K562 (cell line): Measurements from ENCODE around the gene LRFN4. TPM values are rescaled to one million over a fixed set of nuclear protein-coding genes. Genes with fewer than 3 reads are reported as not detected.

Experiments
- CBFB ChIP-seq: sonication (generic); formaldehyde crosslinking; IDR thresholded peaks from 2 replicates; pipeline ENCODE4 v1.4.0; 2020; ENCODE audit warnings: mild to moderate bottlenecking, missing genetic modification reagents
- CEBPG ChIP-seq, 3 experiments: fragments of 200-800 bp in 1 of 3; sonication (Bioruptor generic) in 1 of 3; sonication (generic) in 1 of 3; formaldehyde crosslinking in 1 of 3; IDR thresholded peaks in 2 of 3; conservative IDR thresholded peaks in 1 of 3; 2 replicates each; pipeline versions ENCODE4 v1.6.1 to v1.8.0; 2016 to 2022; ENCODE audit warnings: missing compliant biosample characterization in 2 of 3, missing genetic modification characterization in 2 of 3, mild to moderate bottlenecking in 1 of 3, missing genetic modification reagents in 1 of 3
- CHCHD3 ChIP-seq: fragments of 250-450 bp; sonication (Bioruptor Pico); IDR thresholded peaks from 2 replicates; pipeline ENCODE4 v2.1.2; 2022; ENCODE audit warnings: mild to moderate bottlenecking
- EP400 ChIP-seq: fragments of 450-650 bp; IDR thresholded peaks from 2 replicates; pipeline ENCODE4 v1.6.1; 2017; ENCODE audit warnings: antibody characterized with exemption, mild to moderate bottlenecking, moderate library complexity
- HDAC3 ChIP-seq: fragments of 450-650 bp; IDR thresholded peaks from 2 replicates; pipeline ENCODE4 v1.6.1; 2018; ENCODE audit warnings: borderline replicate concordance, mild to moderate bottlenecking, moderate library complexity; ENCODE audit not compliant: partially characterized antibody
- HNRNPUL1 ChIP-seq: fragments of 200-400 bp; formaldehyde crosslinking; IDR thresholded peaks from 2 replicates; pipeline ENCODE4 v1.6.1; 2017; ENCODE audit warnings: low read length
- HSF4 ChIP-seq: fragments of 250-450 bp; sonication (Bioruptor Pico); IDR thresholded peaks from 2 replicates; pipeline ENCODE4 v2.1.2; 2022; ENCODE audit warnings: mild to moderate bottlenecking, moderate library complexity, borderline replicate concordance
- L3MBTL2 ChIP-seq: fragments of 450-650 bp; IDR thresholded peaks from 2 replicates; pipeline ENCODE4 v1.6.1; 2016; ENCODE audit warnings: mild to moderate bottlenecking, moderate library complexity
- MEIS2 ChIP-seq: fragments of 450-650 bp; IDR thresholded peaks from 2 replicates; pipeline ENCODE4 v1.6.1; 2014; ENCODE audit warnings: mild to moderate bottlenecking; ENCODE audit not compliant: partially characterized antibody
- MYC ChIP-seq, 2 experiments: fragments of 250-450 bp in 1 of 2; sonication (Bioruptor Pico) in 1 of 2; IDR thresholded peaks; 2 replicates each; pipeline versions ENCODE4 v1.5.1 to v1.6.1; 2012 to 2021; ENCODE audit warnings: low read depth in 2 of 2, borderline replicate concordance in 1 of 2, improper control_type of control experiment in 1 of 2, low read length in 1 of 2, mild to moderate bottlenecking in 1 of 2, moderate library complexity in 1 of 2
- NFXL1 ChIP-seq: fragments of 450-650 bp; formaldehyde crosslinking; IDR thresholded peaks from 2 replicates; pipeline ENCODE4 v1.4.0; 2021; ENCODE audit warnings: mild to moderate bottlenecking
- PRDM10 ChIP-seq: fragments of 450-650 bp; IDR thresholded peaks from 2 replicates; pipeline ENCODE4 v1.6.1; 2018; ENCODE audit not compliant: partially characterized antibody
- RBM39 ChIP-seq: fragments of 200-400 bp; formaldehyde crosslinking; optimal IDR thresholded peaks from 2 replicates; pipeline ENCODE3; 2018; ENCODE audit warnings: low read depth, low read length
- SNRNP70 ChIP-seq: fragments of 200-400 bp; formaldehyde crosslinking; optimal IDR thresholded peaks from 2 replicates; pipeline ENCODE3; 2017; ENCODE audit warnings: low read depth, low read length
- TFAM ChIP-seq: fragments of 250-450 bp; sonication (Bioruptor Pico); conservative IDR thresholded peaks from 2 replicates; pipeline ENCODE4 v1.5.0; 2021; ENCODE audit warnings: mild to moderate bottlenecking, moderate library complexity
- THRA ChIP-seq: fragments of 450-650 bp; IDR thresholded peaks from 2 replicates; pipeline ENCODE4 v1.6.1; 2017; ENCODE audit warnings: mild to moderate bottlenecking, moderate library complexity
- USF2 ChIP-seq: sonication (generic); formaldehyde crosslinking; IDR thresholded peaks from 2 replicates; pipeline ENCODE4 v1.5.0; 2020; ENCODE audit warnings: missing genetic modification reagents
- ZNF121 ChIP-seq: sonication (generic); formaldehyde crosslinking; conservative IDR thresholded peaks from 2 replicates; pipeline ENCODE4 v1.8.0; 2022; ENCODE audit warnings: missing genetic modification reagents
- ZNF239 ChIP-seq: fragments of 250-450 bp; sonication (Bioruptor Pico); IDR thresholded peaks from 2 replicates; pipeline ENCODE4 v1.4.0; 2020; ENCODE audit warnings: mild to moderate bottlenecking
- ZNF347 ChIP-seq: fragments of 450-650 bp; formaldehyde crosslinking; IDR thresholded peaks from 2 replicates; pipeline ENCODE4 v1.4.0; 2020; ENCODE audit warnings: low read depth, mild to moderate bottlenecking, moderate library complexity
- ZNF644 ChIP-seq: fragments of 200-800 bp; sonication (Bioruptor generic); IDR thresholded peaks from 2 replicates; pipeline ENCODE4 v1.6.1; 2016; ENCODE audit warnings: low read depth, missing genetic modification characterization, missing compliant biosample characterization
- ZNF707 ChIP-seq: fragments of 250-450 bp; sonication (Bioruptor Pico); conservative IDR thresholded peaks from 2 replicates; pipeline ENCODE4 v1.8.0; 2022; ENCODE audit warnings: inconsistent platforms, mild to moderate bottlenecking, moderate library complexity
- ZNF830 ChIP-seq: fragments of 250-450 bp; sonication (Bioruptor Pico); IDR thresholded peaks from 2 replicates; pipeline ENCODE4 v1.5.0; 2021; ENCODE audit warnings: mild to moderate bottlenecking
- polyA plus RNA-seq, 8 experiments: library from polyadenylated mRNA; depleted of rRNA in 4 of 8; stranded (reverse) in 5 of 8; unstranded in 3 of 8; fragments of >200 nt; fragmentation: Nextera tagmentation in 2 of 8; fragmentation: Illumina TruSeq in 1 of 8; extraction: Ambion mirVana in 2 of 8; extraction: Trizol in 1 of 8; gene quantifications; 2 replicates each; pipeline versions ENCODE4 v1.2.1 to v1.2.3, GENCODE V29; 2011 to 2014; ENCODE audit warnings: inconsistent platforms in 1 of 8, missing spikeins in 1 of 8
- total RNA-seq, 7 experiments: library from RNA; depleted of rRNA in 6 of 7; stranded (reverse); fragments of >200 nt in 6 of 7; fragmentation: Illumina TruSeq in 2 of 7; extraction: Trizol in 2 of 7; gene quantifications; 2 replicates each; pipeline versions ENCODE4 v1.2.1 to v1.2.3, GENCODE V29; 2011 to 2021; ENCODE audit warnings: low replicate concordance in 1 of 7

The LRFN4 gene
- total and polyA plus RNA-seq, 9 of the 15 experiments (the other 6 are each of a cell fraction or from before 2014, with no cell fraction given), result 0.10 to 60.1 (median 6.7) TPM

DNA sequence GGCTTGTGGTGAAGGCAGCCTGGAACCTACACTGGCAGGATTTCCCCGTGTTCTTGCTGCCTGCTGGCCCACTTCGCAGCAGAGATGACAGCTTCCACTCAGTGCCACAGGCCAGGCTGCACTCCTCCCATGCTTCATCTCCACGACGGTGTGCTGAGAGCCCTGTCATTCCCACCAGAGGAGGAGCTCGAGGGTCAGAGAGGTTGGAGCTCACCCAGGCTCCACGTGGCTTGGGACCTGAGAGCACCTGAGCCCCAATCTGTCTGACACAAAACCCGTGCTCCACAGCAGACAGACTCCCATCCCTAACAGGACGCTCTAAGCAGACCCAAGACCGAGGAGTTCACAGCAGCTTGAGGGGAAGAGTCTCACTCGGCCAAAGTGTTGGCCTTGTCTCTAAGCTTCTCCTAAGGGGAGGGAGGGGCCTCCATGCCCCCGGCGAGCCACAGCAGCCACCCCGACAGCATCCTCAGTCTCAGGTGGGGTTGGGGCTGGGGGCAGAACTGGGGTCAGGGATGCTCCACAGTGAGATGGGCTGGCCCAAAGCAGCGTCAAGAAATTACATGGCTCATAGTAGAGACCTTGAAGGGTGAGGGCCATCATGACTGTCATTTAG, 10.7 kb downstream of the LRFN4 start (continued):
- TF ChIP-seq PRDM10, result no peak
- TF ChIP-seq NFXL1 (CRISPR knock-in tag), result no peak
- peak; percentile 43; the same call in 1 of the 2 replicates for TF ChIP-seq L3MBTL2
- no peak for TF ChIP-seq ZNF121
- no peak for TF ChIP-seq THRA
- TF ChIP-seq ZNF830 (CRISPR knock-in tag), result no peak
- TF ChIP-seq SNRNP70, result no peak
- TF ChIP-seq EP400, result peak; percentile 8; the same call in 1 of the 2 replicates
- no peak for TF ChIP-seq HNRNPUL1
- no peak for TF ChIP-seq TFAM (CRISPR knock-in tag)
- TF ChIP-seq ZNF239 (CRISPR knock-in tag), result no peak
- no peak for TF ChIP-seq HDAC3
- TF ChIP-seq CBFB (CRISPR knock-in tag), result no peak
- TF ChIP-seq CHCHD3 (CRISPR knock-in tag), result no peak
- no peak for TF ChIP-seq ZNF644
- TF ChIP-seq USF2 (CRISPR knock-in tag), result 0 out of 2 replicates have a peak, but pooled peaks have one; percentile 43
- TF ChIP-seq ZNF707 (CRISPR knock-in tag), result no peak
- TF ChIP-seq HSF4, result no peak
- no peak for TF ChIP-seq CEBPG (CRISPR knock-in tag; IDR thresholded peaks at IDR 0.05)
- no peak for TF ChIP-seq CEBPG (tag; conservative IDR thresholded peaks at IDR 0.05 in 1 of 2, IDR thresholded peaks at IDR 0.05 in 1 of 2)
- no peak for TF ChIP-seq RBM39
- no peak for TF ChIP-seq ZNF347 (CRISPR knock-in tag)
- TF ChIP-seq MEIS2, result no peak
- TF ChIP-seq MYC (IDR thresholded peaks at IDR 0.05; ENCODE audit: low read depth, low read length), result peak; percentile 73
- TF ChIP-seq MYC (CRISPR knock-in tag; IDR thresholded peaks at IDR 0.05; ENCODE audit: borderline replicate concordance, low read depth), result no peak
